Measurements from ENCODE around the gene RPS14.

DNA sequence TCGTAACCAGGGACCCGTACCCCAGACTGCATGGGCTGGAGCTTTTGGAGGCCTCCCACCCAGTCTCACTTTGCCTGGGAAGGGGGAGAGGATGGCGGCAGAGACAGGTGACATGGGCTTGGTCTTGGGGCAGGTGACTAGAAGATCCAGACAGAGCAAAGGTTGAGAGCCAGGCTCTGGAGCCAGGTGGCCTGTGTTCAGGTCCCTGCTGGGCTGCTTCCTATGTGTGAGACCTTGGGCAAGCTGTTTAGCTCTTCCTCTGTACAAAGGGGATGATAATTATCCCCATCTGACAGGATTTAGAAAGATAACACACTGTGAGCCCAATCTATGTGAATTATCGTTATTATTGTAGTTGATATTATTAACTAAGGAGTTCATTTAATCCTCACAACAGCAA, 42.3 kb upstream of the RPS14 start:
- TF ChIP-seq CTCF (IDR thresholded peaks at IDR 0.05) (no peak), POLR2A (IDR thresholded peaks at IDR 0.05) (no peak)
